ENCODE measurements around the gene DNAH10. TPM values are rescaled to one million over a fixed set of nuclear protein-coding genes. Genes with fewer than 3 reads are reported as not detected.

DNAH10 gene
- total RNA-seq, 6 experiments from 2014 or later: 0.19 to 1.1 (median 0.64) TPM

GRCh38 chr12:123717350-123717749 lies 44.8 kb upstream of the DNAH10 start:
- peaks cover 26% of the 10 kb centered on the region for H3K4me1 Mint-ChIP-seq (ENCODE audit: low read depth)
- no peak overlapping the region; the same call in 1 of the 2 replicates for H3K27ac Mint-ChIP-seq
- peaks cover 5% of the 10 kb centered on the region for H3K36me3 Mint-ChIP-seq (ENCODE audit: low read depth)
- peaks cover 7% of the 10 kb centered on the region for H3K27me3 Mint-ChIP-seq (ENCODE audit: insufficient read depth)
- TF ChIP-seq CTCF (IDR thresholded peaks at IDR 0.05): no peak
- DNase-seq: no peak
- H3K9me3 Mint-ChIP-seq: no peaks in the 10 kb centered on the region
- no peak overlapping the region for H3K4me3 Mint-ChIP-seq

- Mint-ChIP-seq H3K9me3 (no peaks in the 10 kb centered on the region), H3K27ac (no peak overlapping the region; the same call in 1 of the 2 replicates), H3K27me3 (ENCODE audit: insufficient read depth) (peaks cover 3% of the 10 kb centered on the region; the same call in 1 of the 2 replicates), H3K4me1 (ENCODE audit: low read depth) (peaks cover 6% of the 10 kb centered on the region; the same call in 1 of the 2 replicates), H3K36me3 (ENCODE audit: low read depth) (peaks cover 5% of the 10 kb centered on the region), H3K4me3 (no peak overlapping the region)
- TF ChIP-seq CTCF (IDR thresholded peaks at IDR 0.05): no peak
- DNase-seq: no peak
Observed at GRCh38 chr12:123720141-123720814, 41.8 kb upstream of the DNAH10 start.

GRCh38 chr12:123721245-123721644 lies 40.9 kb upstream of the DNAH10 start:
- no peak for TF ChIP-seq CTCF (IDR thresholded peaks at IDR 0.05)
- Mint-ChIP-seq H3K4me3 (no peak overlapping the region), H3K27me3 (ENCODE audit: insufficient read depth) (peaks cover 3% of the 10 kb centered on the region; the same call in 1 of the 2 replicates), H3K9me3 (no peaks in the 10 kb centered on the region), H3K36me3 (ENCODE audit: low read depth) (peaks cover 5% of the 10 kb centered on the region), H3K27ac (no peak overlapping the region), H3K4me1 (ENCODE audit: low read depth) (peaks cover 6% of the 10 kb centered on the region; the same call in 1 of the 2 replicates)
- no peak for DNase-seq

- Mint-ChIP-seq H3K27ac (no peak overlapping the region), H3K4me1 (ENCODE audit: low read depth) (no peaks in the 10 kb centered on the region), H3K4me3 (no peak overlapping the region), H3K36me3 (ENCODE audit: low read depth) (no peaks in the 10 kb centered on the region), H3K9me3 (no peaks in the 10 kb centered on the region), H3K27me3 (ENCODE audit: insufficient read depth) (peaks cover 3% of the 10 kb centered on the region; the same call in 1 of the 2 replicates)
- DNase-seq: no peak
- no peak for TF ChIP-seq CTCF (IDR thresholded peaks at IDR 0.05)
Observed at GRCh38 chr12:123723011-123723410, 39.1 kb upstream of the DNAH10 start.

GRCh38 chr12:123723765-123724164 lies 38.3 kb upstream of the DNAH10 start:
- no peak for TF ChIP-seq CTCF (IDR thresholded peaks at IDR 0.05)
- no peaks in the 10 kb centered on the region for H3K9me3 Mint-ChIP-seq
- H3K27me3 Mint-ChIP-seq (ENCODE audit: insufficient read depth): no peaks in the 10 kb centered on the region; the same call in 1 of the 2 replicates
- no peak overlapping the region for H3K4me3 Mint-ChIP-seq
- H3K4me1 Mint-ChIP-seq (ENCODE audit: low read depth): no peaks in the 10 kb centered on the region
- H3K36me3 Mint-ChIP-seq (ENCODE audit: low read depth): 0 out of 2 replicates have a peak, but pooled peaks cover 5% of the 10 kb centered on the region
- no peak for DNase-seq
- no peak overlapping the region for H3K27ac Mint-ChIP-seq
